C4-2B (cell line): ENCODE measurements around the gene C16orf78.

ENCODE experiments used
- H3K27ac ChIP-seq: fragments of 450-650 bp; 2 replicates; pipeline ENCODE4 v1.5.1; 2017
- CTCF ChIP-seq: fragments of 450-650 bp; conservative IDR thresholded peaks from 2 replicates; pipeline ENCODE4 v1.5.1; 2017; ENCODE audit warnings: mild to moderate bottlenecking
- ZFX ChIP-seq: fragments of 450-650 bp; IDR thresholded peaks from 2 replicates; pipeline ENCODE4 v1.6.1; 2017

C16orf78 gene

DNA sequence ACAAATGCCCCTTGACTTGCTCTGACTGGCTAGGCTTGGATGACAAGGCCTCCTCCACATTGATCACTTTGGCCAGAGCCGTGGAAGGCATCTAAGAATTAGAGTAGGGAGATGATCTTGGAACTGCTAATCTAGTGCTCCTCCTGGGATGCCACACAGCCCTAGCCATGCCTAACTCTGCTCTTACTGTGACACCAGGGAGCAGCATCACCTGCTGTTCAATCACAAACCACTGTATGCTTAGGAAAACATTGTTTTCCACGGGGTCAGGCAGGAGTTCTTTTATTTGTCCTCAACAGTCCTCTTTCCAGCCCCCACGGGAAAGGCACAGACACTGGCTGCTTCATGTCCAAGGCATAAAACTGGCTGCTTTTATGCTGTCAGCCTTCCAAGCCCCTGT lies 46.3 kb downstream of the C16orf78 start:
- H3K27ac ChIP-seq = no peak overlapping the region
- TF ChIP-seq ZFX (no peak), CTCF (no peak)

GRCh38 chr16:49422896-49423295 lies 49.3 kb downstream of the C16orf78 start:
- no peak for TF ChIP-seq CTCF
- no peak for TF ChIP-seq ZFX
- H3K27ac ChIP-seq = no peak overlapping the region

DNA sequence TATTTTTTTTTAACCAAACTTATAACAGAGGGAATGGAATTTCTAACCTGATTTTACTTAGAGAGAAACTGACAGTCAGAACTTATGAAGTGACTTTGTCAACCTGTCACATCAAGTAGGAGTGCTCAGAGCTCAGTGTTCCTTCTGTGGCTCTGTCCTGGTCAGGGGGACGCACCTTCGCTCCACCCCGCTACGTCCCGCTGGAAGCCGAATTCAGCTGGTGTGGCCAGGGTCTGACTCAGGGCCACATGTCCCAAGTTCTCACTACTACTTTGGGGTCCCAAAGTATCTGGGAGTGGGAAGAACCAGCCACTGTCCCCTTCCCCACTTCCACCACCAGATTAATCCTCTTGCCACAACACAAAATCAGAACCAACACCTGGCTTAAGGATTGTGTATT lies 51.4 kb downstream of the C16orf78 start:
- TF ChIP-seq CTCF (no peak), ZFX (no peak)
- H3K27ac ChIP-seq = no peak overlapping the region

DNA sequence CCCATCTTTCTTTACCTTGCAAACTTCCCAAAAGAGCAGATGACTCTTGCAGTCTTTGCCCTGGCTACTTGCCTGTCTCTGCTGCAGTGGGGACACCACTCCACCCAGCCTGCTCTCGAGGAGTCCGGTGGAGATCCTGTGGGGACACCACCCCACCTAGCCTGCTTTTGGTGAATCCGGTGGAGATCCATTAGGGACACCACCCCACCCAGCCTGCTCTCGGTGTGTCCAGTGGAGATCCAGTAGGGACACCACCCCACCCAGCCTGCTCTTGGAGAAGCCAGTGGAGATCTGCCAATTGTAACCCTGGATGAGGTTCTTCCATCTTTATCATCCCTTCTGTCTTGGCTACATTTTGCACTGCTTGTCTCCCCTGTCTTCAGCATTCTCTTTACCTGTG lies 54.2 kb downstream of the C16orf78 start:
- no peak for TF ChIP-seq CTCF

GRCh38 chr16:49428808-49429207 lies 55.2 kb downstream of the C16orf78 start:
- no peak overlapping the region for H3K27ac ChIP-seq
- no peak for TF ChIP-seq CTCF
- TF ChIP-seq ZFX = no peak

More for the DNA sequence above, 54.2 kb downstream of the C16orf78 start:
- no peak overlapping the region for H3K27ac ChIP-seq

- TF ChIP-seq CTCF (no peak), ZFX (no peak)
- no peak overlapping the region for H3K27ac ChIP-seq
Observed at GRCh38 chr16:49431040-49431439, 57.4 kb downstream of the C16orf78 start.

DNA sequence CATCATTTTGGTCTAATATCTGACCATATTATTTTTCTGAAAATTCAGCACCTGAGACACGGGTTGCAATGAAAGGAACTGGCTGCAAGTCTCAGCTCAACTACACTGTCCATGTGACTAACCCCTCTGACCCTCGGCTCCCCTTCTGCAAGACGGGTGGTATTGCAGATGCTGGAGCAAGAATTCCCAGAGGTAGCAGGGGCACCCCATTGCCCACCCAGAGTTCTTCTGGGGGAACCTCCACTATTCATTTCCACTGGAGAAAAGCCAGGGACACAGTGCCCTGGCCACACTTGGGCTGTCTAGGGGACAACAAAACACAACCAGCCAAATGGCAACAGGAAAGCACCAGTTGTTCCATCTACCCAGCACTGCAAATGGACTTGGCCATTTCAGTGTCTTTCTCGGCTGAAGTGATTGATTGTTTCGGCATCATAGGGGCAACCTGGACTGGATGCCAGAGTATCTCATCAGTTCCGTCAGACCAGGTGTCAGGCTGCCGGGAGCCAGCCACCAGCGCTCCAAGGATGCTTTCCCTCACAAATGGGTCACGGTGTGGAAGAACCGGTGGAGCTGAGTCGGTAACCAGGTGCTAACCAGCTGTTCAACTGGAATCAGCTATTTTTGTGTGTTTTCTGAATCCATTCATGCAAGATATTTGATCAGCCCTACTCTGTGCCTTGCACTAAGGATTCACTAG lies 58.1 kb downstream of the C16orf78 start:
- no peak for TF ChIP-seq ZFX
- TF ChIP-seq CTCF = no peak

More for the DNA sequence above, 58.1 kb downstream of the C16orf78 start:
- H3K27ac ChIP-seq = no peak overlapping the region
